ENCODE data around the gene CGNL1. TPM values are rescaled to one million over a fixed set of nuclear protein-coding genes. Genes with fewer than 3 reads are reported as not detected.
A peak's percentile ranks its signal among the peaks of the same experiment; 100 is the strongest.

CGNL1 gene
- total and polyA plus RNA-seq, 8 donors = 26.5 to 68.1 (median 34.5) TPM

DNA sequence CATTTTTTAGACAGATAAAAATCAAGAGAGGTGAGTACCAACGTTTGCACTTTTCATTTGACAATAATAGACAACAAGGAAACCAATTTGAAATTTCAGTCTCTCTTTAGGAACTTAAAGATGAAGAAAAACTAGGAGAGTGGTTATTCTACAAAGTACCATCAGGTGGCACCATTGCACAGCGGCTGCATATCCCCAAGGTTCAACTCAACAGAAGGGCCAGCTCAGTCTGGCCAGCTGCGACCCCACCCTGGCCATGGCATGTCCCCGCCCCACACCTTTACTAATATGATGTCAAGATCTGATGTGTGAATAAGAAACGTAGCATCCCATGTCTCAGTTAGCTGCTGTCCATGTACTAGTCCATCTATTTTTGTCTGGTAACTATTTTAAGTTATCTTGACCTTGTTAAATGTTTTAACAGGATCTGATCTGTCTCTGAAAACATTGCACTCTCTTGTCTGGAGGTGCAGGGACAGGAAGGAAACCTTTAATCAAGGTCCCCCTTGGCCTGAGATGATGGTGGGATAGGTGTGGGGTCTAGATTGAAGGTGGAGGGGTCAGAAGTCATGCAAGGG lies 35.5 kb upstream of the CGNL1 start:
- Histone ChIP-seq H3K4me3 (no peak overlapping the region), H3K36me3 (no peaks in the 10 kb centered on the region), H3K9me3 (no peaks in the 10 kb centered on the region), H3K4me1 (peaks cover 0 to 14% of the 10 kb centered on the region in 2 donors), H3K27me3 (no peaks in the 10 kb centered on the region), H3K27ac (no peak overlapping the region)
- DNase-seq (peak in 2 of 4 donors; percentile 65 to 77), ATAC-seq (peak; percentile 89)
- TF ChIP-seq, protein P1, sequence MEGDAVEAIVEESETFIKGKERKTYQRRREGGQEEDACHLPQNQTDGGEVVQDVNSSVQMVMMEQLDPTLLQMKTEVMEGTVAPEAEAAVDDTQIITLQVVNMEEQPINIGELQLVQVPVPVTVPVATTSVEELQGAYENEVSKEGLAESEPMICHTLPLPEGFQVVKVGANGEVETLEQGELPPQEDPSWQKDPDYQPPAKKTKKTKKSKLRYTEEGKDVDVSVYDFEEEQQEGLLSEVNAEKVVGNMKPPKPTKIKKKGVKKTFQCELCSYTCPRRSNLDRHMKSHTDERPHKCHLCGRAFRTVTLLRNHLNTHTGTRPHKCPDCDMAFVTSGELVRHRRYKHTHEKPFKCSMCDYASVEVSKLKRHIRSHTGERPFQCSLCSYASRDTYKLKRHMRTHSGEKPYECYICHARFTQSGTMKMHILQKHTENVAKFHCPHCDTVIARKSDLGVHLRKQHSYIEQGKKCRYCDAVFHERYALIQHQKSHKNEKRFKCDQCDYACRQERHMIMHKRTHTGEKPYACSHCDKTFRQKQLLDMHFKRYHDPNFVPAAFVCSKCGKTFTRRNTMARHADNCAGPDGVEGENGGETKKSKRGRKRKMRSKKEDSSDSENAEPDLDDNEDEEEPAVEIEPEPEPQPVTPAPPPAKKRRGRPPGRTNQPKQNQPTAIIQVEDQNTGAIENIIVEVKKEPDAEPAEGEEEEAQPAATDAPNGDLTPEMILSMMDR (IDR thresholded peaks at IDR 0.05) = peak; percentile 66 to 78
- intact Hi-C loops (cut with DNase I) = loop anchor here in 1 of 2 donors (5.0 kb wide), 1 partner anchor 202 kb away; no protein-coding TSS in a partner anchor

DNA sequence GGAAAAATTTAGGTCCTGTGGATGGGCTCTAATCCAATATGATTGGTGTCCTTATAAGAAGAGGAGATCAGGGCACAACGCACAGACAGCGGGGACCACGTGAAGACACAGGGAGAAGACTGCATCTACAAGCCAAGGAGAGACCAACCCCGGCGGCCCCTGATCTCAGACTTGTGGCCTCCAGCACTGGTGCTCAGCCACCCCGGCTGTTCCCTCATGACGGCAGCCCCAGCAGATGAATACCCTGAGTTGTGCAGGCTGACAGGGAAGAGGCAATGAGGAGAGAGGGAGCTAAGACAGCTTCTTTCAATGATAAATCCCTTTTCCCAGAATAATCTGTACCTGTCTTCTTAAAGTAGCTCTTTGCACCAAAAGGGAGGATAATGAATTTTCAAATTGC lies 33.3 kb upstream of the CGNL1 start:
- Histone ChIP-seq H3K9me3 (no peaks in the 10 kb centered on the region), H3K4me3 (no peak overlapping the region), H3K27ac (no peak overlapping the region), H3K36me3 (no peaks in the 10 kb centered on the region), H3K27me3 (no peaks in the 10 kb centered on the region), H3K4me1 (peaks cover 0 to 4% of the 10 kb centered on the region in 2 donors)
- intact Hi-C loops (cut with DNase I) = loop anchor here in 1 of 2 donors (5.0 kb wide), 1 partner anchor 199 kb away; no protein-coding TSS in a partner anchor
- ATAC-seq = no peak
- TF ChIP-seq, protein P1 (IDR thresholded peaks at IDR 0.05) = no peak
- no peak for DNase-seq

DNA sequence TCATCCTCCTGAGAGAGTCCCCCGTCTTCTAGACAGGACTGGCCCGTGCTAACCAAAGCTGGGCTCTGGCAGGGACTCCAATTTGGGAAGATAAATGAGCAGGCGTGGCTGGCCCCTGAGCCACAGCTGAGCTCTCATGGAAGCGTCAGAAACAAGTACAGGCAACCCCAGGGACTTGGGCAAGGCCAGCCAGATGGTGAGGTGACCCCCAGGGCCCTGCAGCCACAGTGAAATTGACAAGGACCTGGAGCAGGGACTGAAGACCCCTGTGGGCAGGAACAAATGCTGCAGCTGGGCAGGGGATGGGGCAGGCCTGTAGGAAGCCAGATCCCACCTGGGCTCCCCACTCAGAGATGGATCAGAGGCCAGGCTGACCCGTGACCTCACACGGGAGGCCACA lies 32.8 kb upstream of the CGNL1 start:
- H3K27ac ChIP-seq = no peak overlapping the region
- H3K36me3 ChIP-seq = no peaks in the 10 kb centered on the region
- no peaks in the 10 kb centered on the region for H3K4me1 ChIP-seq
- ATAC-seq = no peak
- H3K9me3 ChIP-seq = no peaks in the 10 kb centered on the region
- no peak for DNase-seq
- TF ChIP-seq, protein P1 (IDR thresholded peaks at IDR 0.05) = no peak
- intact Hi-C loops (cut with DNase I) = loop anchor here in 1 of 2 donors (5.0 kb wide), 1 partner anchor 199 kb away; no protein-coding TSS in a partner anchor
- H3K27me3 ChIP-seq = no peaks in the 10 kb centered on the region
- no peak overlapping the region for H3K4me3 ChIP-seq

DNA sequence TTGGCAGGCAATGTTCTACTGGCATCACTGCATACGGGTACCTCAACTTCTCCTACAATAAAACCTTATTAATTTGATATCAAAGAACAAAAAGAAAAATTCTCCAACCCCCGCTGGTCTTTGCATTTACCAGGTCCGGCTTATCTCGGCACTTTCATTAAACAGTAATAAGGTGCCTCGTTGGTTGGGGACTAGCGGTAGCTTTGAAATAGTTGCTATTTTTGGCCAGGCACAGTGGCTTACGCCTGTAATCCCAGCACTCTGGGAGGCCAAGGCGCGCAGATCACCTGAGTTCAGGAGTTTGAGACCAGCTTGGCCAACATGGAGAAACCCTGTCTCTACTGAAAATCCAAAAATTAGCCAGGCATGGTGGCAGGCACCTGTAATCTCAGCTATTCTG lies 32.0 kb upstream of the CGNL1 start:
- Histone ChIP-seq H3K4me1 (no peaks in the 10 kb centered on the region), H3K9me3 (no peaks in the 10 kb centered on the region), H3K27ac (no peak overlapping the region), H3K27me3 (no peaks in the 10 kb centered on the region), H3K36me3 (no peaks in the 10 kb centered on the region), H3K4me3 (no peak overlapping the region)
- TF ChIP-seq, protein P1 (IDR thresholded peaks at IDR 0.05) = no peak
- ATAC-seq (no peak), DNase-seq (no peak)
- intact Hi-C loops (cut with DNase I) = loop anchor here in 1 of 2 donors (5.0 kb wide), 1 partner anchor 198 kb away; no protein-coding TSS in a partner anchor

DNA sequence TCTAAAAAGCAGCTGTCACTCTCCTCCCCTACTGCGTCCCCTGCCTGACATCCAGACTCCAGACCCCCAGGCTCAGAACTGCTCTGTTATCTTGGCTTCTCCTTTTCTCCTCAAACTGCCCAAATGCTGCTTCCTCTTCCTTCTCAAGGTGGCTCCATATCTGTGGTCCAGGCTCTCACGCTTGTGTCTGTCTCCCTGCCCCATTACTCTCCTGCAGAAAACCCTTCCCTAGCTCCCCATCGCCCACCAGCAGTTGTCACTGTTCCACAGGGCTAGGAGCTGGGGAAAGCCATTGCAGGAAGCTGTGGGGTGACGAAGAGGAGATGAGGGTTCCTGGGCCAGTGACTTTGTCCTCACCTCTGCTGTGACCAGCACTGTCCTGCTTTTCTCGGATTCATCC lies 30.7 kb upstream of the CGNL1 start:
- Histone ChIP-seq H3K9me3 (no peaks in the 10 kb centered on the region), H3K4me3 (no peak overlapping the region), H3K27me3 (no peaks in the 10 kb centered on the region), H3K27ac (no peak overlapping the region), H3K4me1 (no peaks in the 10 kb centered on the region), H3K36me3 (no peaks in the 10 kb centered on the region)
- DNase-seq (no peak), ATAC-seq (peak; percentile 59)
- TF ChIP-seq, protein P1 (IDR thresholded peaks at IDR 0.05) = no peak
- intact Hi-C loops (cut with DNase I) = loop anchor here in 1 of 2 donors (5.0 kb wide), 1 partner anchor 177 kb away; no protein-coding TSS in a partner anchor

Data from left lung (tissue), 10 donors.